Measurements from ENCODE around the gene SORCS2.

Gene SORCS2

GRCh38 chr4:7172508-7172907 lies 19.8 kb upstream of the SORCS2 start:
- TF ChIP-seq MAX (IDR thresholded peaks at IDR 0.05): no peak
- no peak for TF ChIP-seq YY1 (IDR thresholded peaks at IDR 0.05; ENCODE audit: low read depth)
- no peak for TF ChIP-seq CREB1 (IDR thresholded peaks at IDR 0.05; ENCODE audit: low read depth)
- TF ChIP-seq TAF1 (IDR thresholded peaks at IDR 0.05; ENCODE audit: low read depth): no peak
- no peak for TF ChIP-seq TEAD4 (IDR thresholded peaks at IDR 0.05)
- no peak for TF ChIP-seq EP300 (IDR thresholded peaks at IDR 0.05; ENCODE audit: borderline replicate concordance)
- no peak for TF ChIP-seq RAD21 (IDR thresholded peaks at IDR 0.05; ENCODE audit: low read depth)
- TF ChIP-seq FOXM1 (IDR thresholded peaks at IDR 0.05; ENCODE audit: borderline replicate concordance, low read depth): no peak
- TF ChIP-seq TCF12 (IDR thresholded peaks at IDR 0.05; ENCODE audit: low read depth): no peak
- no peak for TF ChIP-seq REST (IDR thresholded peaks at IDR 0.05; ENCODE audit: low read depth)
- no peak for TF ChIP-seq EGR1 (IDR thresholded peaks at IDR 0.05)
- no peak for TF ChIP-seq CEBPB (IDR thresholded peaks at IDR 0.05)
- TF ChIP-seq NFIC (IDR thresholded peaks at IDR 0.05): no peak
- no peak for TF ChIP-seq ZBTB7A (IDR thresholded peaks at IDR 0.05; ENCODE audit: low read depth)
- no peak for TF ChIP-seq USF1 (IDR thresholded peaks at IDR 0.05)

GRCh38 chr4:7172946-7173345 lies 19.4 kb upstream of the SORCS2 start:
- TF ChIP-seq CEBPB (IDR thresholded peaks at IDR 0.05) (no peak), USF1 (IDR thresholded peaks at IDR 0.05) (no peak), MAX (IDR thresholded peaks at IDR 0.05) (no peak), EP300 (IDR thresholded peaks at IDR 0.05; ENCODE audit: borderline replicate concordance) (no peak), YY1 (IDR thresholded peaks at IDR 0.05; ENCODE audit: low read depth) (no peak), RAD21 (IDR thresholded peaks at IDR 0.05; ENCODE audit: low read depth) (no peak), FOXM1 (IDR thresholded peaks at IDR 0.05; ENCODE audit: borderline replicate concordance, low read depth) (no peak), TCF12 (IDR thresholded peaks at IDR 0.05; ENCODE audit: low read depth) (no peak), EGR1 (IDR thresholded peaks at IDR 0.05) (no peak), TEAD4 (IDR thresholded peaks at IDR 0.05) (no peak)

- TF ChIP-seq NFIC (IDR thresholded peaks at IDR 0.05): no peak
- no peak for TF ChIP-seq EGR1 (IDR thresholded peaks at IDR 0.05)
- no peak for TF ChIP-seq YY1 (IDR thresholded peaks at IDR 0.05; ENCODE audit: low read depth)
- TF ChIP-seq CEBPB (IDR thresholded peaks at IDR 0.05): no peak
- no peak for TF ChIP-seq TCF12 (IDR thresholded peaks at IDR 0.05; ENCODE audit: low read depth)
- TF ChIP-seq RAD21 (IDR thresholded peaks at IDR 0.05; ENCODE audit: low read depth): no peak
- no peak for TF ChIP-seq ZBTB7A (IDR thresholded peaks at IDR 0.05; ENCODE audit: low read depth)
- TF ChIP-seq USF1 (IDR thresholded peaks at IDR 0.05): no peak
These were observed 18.4 kb upstream of the SORCS2 start for GRCh38 chr4:7173841-7174449.

GRCh38 chr4:7179158-7179557 lies 13.2 kb upstream of the SORCS2 start:
- no peak for TF ChIP-seq TAF1 (IDR thresholded peaks at IDR 0.05; ENCODE audit: low read depth)
- TF ChIP-seq TCF12 (IDR thresholded peaks at IDR 0.05; ENCODE audit: low read depth): no peak
- no peak for TF ChIP-seq MAX (IDR thresholded peaks at IDR 0.05)
- no peak for TF ChIP-seq CEBPB (IDR thresholded peaks at IDR 0.05)
- no peak for TF ChIP-seq ZBTB7A (IDR thresholded peaks at IDR 0.05; ENCODE audit: low read depth)
- no peak for TF ChIP-seq EP300 (IDR thresholded peaks at IDR 0.05; ENCODE audit: borderline replicate concordance)
- TF ChIP-seq CREB1 (IDR thresholded peaks at IDR 0.05; ENCODE audit: low read depth): no peak
- TF ChIP-seq TEAD4 (IDR thresholded peaks at IDR 0.05): no peak
- TF ChIP-seq YY1 (IDR thresholded peaks at IDR 0.05; ENCODE audit: low read depth): no peak
- TF ChIP-seq USF1 (IDR thresholded peaks at IDR 0.05): no peak
- TF ChIP-seq EGR1 (IDR thresholded peaks at IDR 0.05): no peak
- TF ChIP-seq FOXM1 (IDR thresholded peaks at IDR 0.05; ENCODE audit: borderline replicate concordance, low read depth): no peak
- no peak for TF ChIP-seq REST (IDR thresholded peaks at IDR 0.05; ENCODE audit: low read depth)
- TF ChIP-seq NFIC (IDR thresholded peaks at IDR 0.05): no peak

- no peak for TF ChIP-seq FOXM1 (IDR thresholded peaks at IDR 0.05; ENCODE audit: borderline replicate concordance, low read depth)
- no peak for TF ChIP-seq CREB1 (IDR thresholded peaks at IDR 0.05; ENCODE audit: low read depth)
- TF ChIP-seq RAD21 (IDR thresholded peaks at IDR 0.05; ENCODE audit: low read depth): no peak
- no peak for TF ChIP-seq TAF1 (IDR thresholded peaks at IDR 0.05; ENCODE audit: low read depth)
- TF ChIP-seq YY1 (IDR thresholded peaks at IDR 0.05; ENCODE audit: low read depth): no peak
- no peak for TF ChIP-seq NFIC (IDR thresholded peaks at IDR 0.05)
- TF ChIP-seq ZBTB7A (IDR thresholded peaks at IDR 0.05; ENCODE audit: low read depth): no peak
- TF ChIP-seq REST (IDR thresholded peaks at IDR 0.05; ENCODE audit: low read depth): no peak
- no peak for TF ChIP-seq MAX (IDR thresholded peaks at IDR 0.05)
- no peak for TF ChIP-seq EP300 (IDR thresholded peaks at IDR 0.05; ENCODE audit: borderline replicate concordance)
- no peak for TF ChIP-seq TCF12 (IDR thresholded peaks at IDR 0.05; ENCODE audit: low read depth)
- TF ChIP-seq USF1 (IDR thresholded peaks at IDR 0.05): no peak
These were observed 11.4 kb upstream of the SORCS2 start for GRCh38 chr4:7180938-7181337.

All from Ishikawa (cell line).